K562 (cell line): ENCODE measurements around the gene CERS1. TPM values are rescaled to one million over a fixed set of nuclear protein-coding genes. Genes with fewer than 3 reads are reported as not detected.

ENCODE experiments used
- CREM ChIP-seq: IDR thresholded peaks from 2 replicates; pipeline ENCODE4 v1.6.1; 2014; ENCODE audit warnings: antibody characterized with exemption, low read depth
- ELF2 ChIP-seq: fragments of 250-450 bp; sonication (Bioruptor Pico); IDR thresholded peaks from 2 replicates; pipeline ENCODE4 v1.5.0; 2021; ENCODE audit warnings: mild to moderate bottlenecking
- KAT8 ChIP-seq: fragments of 450-650 bp; IDR thresholded peaks from 2 replicates; pipeline ENCODE4 v1.6.1; 2016; ENCODE audit warnings: low read depth, mild to moderate bottlenecking
- NFRKB ChIP-seq: fragments of 450-650 bp; IDR thresholded peaks from 2 replicates; pipeline ENCODE4 v1.6.1; 2016; ENCODE audit warnings: low read depth
- POLR2G ChIP-seq: fragments of 200-400 bp; formaldehyde crosslinking; IDR thresholded peaks from 2 replicates; pipeline ENCODE4 v1.6.1; 2017; ENCODE audit warnings: low read depth, mild to moderate bottlenecking, antibody characterized with exemption, low read length, moderate library complexity
- RBM34 ChIP-seq: fragments of 200-400 bp; formaldehyde crosslinking; IDR thresholded peaks from 2 replicates; pipeline ENCODE4 v1.6.1; 2018; ENCODE audit warnings: low read length, borderline replicate concordance; ENCODE audit not compliant: insufficient read depth
- ZBTB17 ChIP-seq: fragments of 450-650 bp; formaldehyde crosslinking; IDR thresholded peaks from 2 replicates; pipeline ENCODE4 v1.4.0; 2020; ENCODE audit warnings: mild to moderate bottlenecking
- ZNF699 ChIP-seq: fragments of 250-450 bp; sonication (Bioruptor Pico); IDR thresholded peaks from 2 replicates; pipeline ENCODE4 v1.8.0; 2021; ENCODE audit warnings: mild to moderate bottlenecking, moderate library complexity; ENCODE audit not compliant: insufficient replicate concordance
- ZNF766 ChIP-seq: fragments of 200-800 bp; sonication (Bioruptor generic); conservative IDR thresholded peaks from 2 replicates; pipeline ENCODE4 v1.6.1; 2016; ENCODE audit warnings: missing genetic modification characterization, missing compliant biosample characterization
- polyA plus RNA-seq, 8 experiments: library from polyadenylated mRNA; depleted of rRNA in 4 of 8; stranded (reverse) in 5 of 8; unstranded in 3 of 8; fragments of >200 nt; fragmentation: Nextera tagmentation in 2 of 8; fragmentation: Illumina TruSeq in 1 of 8; extraction: Ambion mirVana in 2 of 8; extraction: Trizol in 1 of 8; gene quantifications; 2 replicates each; pipeline versions ENCODE4 v1.2.1 to v1.2.3, GENCODE V29; 2011 to 2014; ENCODE audit warnings: inconsistent platforms in 1 of 8, missing spikeins in 1 of 8
- total RNA-seq, 7 experiments: library from RNA; depleted of rRNA in 6 of 7; stranded (reverse); fragments of >200 nt in 6 of 7; fragmentation: Illumina TruSeq in 2 of 7; extraction: Trizol in 2 of 7; gene quantifications; 2 replicates each; pipeline versions ENCODE4 v1.2.1 to v1.2.3, GENCODE V29; 2011 to 2021; ENCODE audit warnings: low replicate concordance in 1 of 7
- TF ChIP-seq, protein P1 (sequence below), 2 experiments: fragments of 450-650 bp in 1 of 2; IDR thresholded peaks; 2 replicates each; pipeline ENCODE4 v1.6.1; 2011 to 2017; ENCODE audit warnings: low read depth in 2 of 2, antibody characterized with exemption in 1 of 2, borderline replicate concordance in 1 of 2, low read length in 1 of 2, mild to moderate bottlenecking in 1 of 2, mixed read lengths in 1 of 2; ENCODE audit not compliant: control insufficient read depth in 1 of 2
- TF ChIP-seq, protein P2 (sequence below): fragments of 450-650 bp; IDR thresholded peaks from 2 replicates; pipeline ENCODE4 v1.6.1; 2017; ENCODE audit warnings: mild to moderate bottlenecking, moderate library complexity
- TF ChIP-seq, protein P3 (sequence below): fragments of 450-650 bp; IDR thresholded peaks from 2 replicates; pipeline ENCODE4 v1.6.1; 2016; ENCODE audit warnings: antibody characterized with exemption

The CERS1 gene
- total and polyA plus RNA-seq, 9 of the 15 experiments (the other 6 are each of a cell fraction or from before 2014, with no cell fraction given) = 0.33 to 1.5 (median 0.86) TPM; not detected in 2

GRCh38 chr19:18898607-18899408, 2.9 kb upstream of the CERS1 start (continued):
- TF ChIP-seq RBM34 (no peak), NFRKB (no peak), ZNF699 (CRISPR knock-in tag) (no peak), ELF2 (CRISPR knock-in tag) (0 out of 2 replicates have a peak, but pooled peaks have one; percentile 14), ZNF766 (CRISPR knock-in tag) (peak; percentile 49; the same call in 1 of the 2 replicates), KAT8 (no peak), ZBTB17 (no peak), POLR2G (peak; percentile 32; the same call in 1 of the 2 replicates), CREM (0 out of 2 replicates have a peak, but pooled peaks have one; percentile 5)
- TF ChIP-seq, protein P1, sequence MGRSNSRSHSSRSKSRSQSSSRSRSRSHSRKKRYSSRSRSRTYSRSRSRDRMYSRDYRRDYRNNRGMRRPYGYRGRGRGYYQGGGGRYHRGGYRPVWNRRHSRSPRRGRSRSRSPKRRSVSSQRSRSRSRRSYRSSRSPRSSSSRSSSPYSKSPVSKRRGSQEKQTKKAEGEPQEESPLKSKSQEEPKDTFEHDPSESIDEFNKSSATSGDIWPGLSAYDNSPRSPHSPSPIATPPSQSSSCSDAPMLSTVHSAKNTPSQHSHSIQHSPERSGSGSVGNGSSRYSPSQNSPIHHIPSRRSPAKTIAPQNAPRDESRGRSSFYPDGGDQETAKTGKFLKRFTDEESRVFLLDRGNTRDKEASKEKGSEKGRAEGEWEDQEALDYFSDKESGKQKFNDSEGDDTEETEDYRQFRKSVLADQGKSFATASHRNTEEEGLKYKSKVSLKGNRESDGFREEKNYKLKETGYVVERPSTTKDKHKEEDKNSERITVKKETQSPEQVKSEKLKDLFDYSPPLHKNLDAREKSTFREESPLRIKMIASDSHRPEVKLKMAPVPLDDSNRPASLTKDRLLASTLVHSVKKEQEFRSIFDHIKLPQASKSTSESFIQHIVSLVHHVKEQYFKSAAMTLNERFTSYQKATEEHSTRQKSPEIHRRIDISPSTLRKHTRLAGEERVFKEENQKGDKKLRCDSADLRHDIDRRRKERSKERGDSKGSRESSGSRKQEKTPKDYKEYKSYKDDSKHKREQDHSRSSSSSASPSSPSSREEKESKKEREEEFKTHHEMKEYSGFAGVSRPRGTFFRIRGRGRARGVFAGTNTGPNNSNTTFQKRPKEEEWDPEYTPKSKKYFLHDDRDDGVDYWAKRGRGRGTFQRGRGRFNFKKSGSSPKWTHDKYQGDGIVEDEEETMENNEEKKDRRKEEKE (IDR thresholded peaks at IDR 0.05; ENCODE audit: borderline replicate concordance in 1 of 2, control insufficient read depth in 1 of 2, low read depth in 2 of 2, low read length in 1 of 2) = no peak
- TF ChIP-seq, protein P2, sequence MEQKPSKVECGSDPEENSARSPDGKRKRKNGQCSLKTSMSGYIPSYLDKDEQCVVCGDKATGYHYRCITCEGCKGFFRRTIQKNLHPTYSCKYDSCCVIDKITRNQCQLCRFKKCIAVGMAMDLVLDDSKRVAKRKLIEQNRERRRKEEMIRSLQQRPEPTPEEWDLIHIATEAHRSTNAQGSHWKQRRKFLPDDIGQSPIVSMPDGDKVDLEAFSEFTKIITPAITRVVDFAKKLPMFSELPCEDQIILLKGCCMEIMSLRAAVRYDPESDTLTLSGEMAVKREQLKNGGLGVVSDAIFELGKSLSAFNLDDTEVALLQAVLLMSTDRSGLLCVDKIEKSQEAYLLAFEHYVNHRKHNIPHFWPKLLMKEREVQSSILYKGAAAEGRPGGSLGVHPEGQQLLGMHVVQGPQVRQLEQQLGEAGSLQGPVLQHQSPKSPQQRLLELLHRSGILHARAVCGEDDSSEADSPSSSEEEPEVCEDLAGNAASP = no peak
- TF ChIP-seq, protein P3, sequence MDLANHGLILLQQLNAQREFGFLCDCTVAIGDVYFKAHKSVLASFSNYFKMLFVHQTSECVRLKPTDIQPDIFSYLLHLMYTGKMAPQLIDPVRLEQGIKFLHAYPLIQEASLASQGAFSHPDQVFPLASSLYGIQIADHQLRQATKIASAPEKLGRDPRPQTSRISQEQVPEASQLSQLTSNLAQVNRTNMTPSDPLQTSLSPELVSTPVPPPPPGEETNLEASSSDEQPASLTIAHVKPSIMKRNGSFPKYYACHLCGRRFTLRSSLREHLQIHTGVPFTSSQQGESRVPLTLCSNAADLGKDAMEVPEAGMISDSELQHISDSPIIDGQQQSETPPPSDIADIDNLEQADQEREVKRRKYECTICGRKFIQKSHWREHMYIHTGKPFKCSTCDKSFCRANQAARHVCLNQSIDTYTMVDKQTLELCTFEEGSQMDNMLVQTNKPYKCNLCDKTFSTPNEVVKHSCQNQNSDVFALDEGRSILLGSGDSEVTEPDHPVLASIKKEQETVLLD = 0 out of 2 replicates have a peak, but pooled peaks have one; percentile 20
